Measurements from ENCODE around the gene SHISA5.

The SHISA5 gene

DNA sequence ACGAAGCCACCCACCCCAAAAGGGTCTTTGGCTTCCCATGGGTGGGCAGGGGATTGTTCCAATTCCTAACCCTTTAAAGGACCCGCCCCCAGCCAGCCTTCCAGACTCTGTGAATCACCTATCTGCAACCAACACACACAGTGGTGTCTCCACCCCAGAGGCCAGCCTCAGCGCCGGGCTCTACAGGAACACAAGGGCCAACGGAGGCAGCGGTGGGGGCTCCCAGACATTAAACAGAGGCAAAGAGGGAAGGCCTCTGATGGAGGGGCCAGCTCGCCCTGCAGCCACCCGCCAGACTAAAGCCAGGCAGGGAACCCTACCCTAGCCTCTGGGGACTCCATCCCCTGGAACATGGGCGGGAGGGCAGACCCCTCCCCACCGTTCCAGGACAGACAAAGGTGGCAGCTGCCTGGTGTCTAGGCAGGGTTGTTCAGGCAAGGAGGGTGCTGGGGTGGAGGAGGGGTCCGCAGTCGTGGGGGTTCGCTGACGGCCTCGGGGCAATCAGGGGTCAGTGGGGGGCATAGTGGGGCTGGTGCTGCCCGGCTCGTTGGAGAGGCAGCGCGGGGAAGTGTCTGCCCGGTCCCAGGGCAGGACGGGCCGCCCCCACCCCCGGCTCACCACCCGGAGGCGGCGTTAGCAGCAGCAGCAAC, 448 bp downstream of the SHISA5 start:
- TF ChIP-seq, protein P1, sequence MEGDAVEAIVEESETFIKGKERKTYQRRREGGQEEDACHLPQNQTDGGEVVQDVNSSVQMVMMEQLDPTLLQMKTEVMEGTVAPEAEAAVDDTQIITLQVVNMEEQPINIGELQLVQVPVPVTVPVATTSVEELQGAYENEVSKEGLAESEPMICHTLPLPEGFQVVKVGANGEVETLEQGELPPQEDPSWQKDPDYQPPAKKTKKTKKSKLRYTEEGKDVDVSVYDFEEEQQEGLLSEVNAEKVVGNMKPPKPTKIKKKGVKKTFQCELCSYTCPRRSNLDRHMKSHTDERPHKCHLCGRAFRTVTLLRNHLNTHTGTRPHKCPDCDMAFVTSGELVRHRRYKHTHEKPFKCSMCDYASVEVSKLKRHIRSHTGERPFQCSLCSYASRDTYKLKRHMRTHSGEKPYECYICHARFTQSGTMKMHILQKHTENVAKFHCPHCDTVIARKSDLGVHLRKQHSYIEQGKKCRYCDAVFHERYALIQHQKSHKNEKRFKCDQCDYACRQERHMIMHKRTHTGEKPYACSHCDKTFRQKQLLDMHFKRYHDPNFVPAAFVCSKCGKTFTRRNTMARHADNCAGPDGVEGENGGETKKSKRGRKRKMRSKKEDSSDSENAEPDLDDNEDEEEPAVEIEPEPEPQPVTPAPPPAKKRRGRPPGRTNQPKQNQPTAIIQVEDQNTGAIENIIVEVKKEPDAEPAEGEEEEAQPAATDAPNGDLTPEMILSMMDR (IDR thresholded peaks at IDR 0.05; ENCODE audit: low read depth, low read length), result no peak
- Histone ChIP-seq H3K4me3 (ENCODE audit: low read depth, low read length) (peak overlapping the region; percentile 54), H3K36me3 (no peaks in the 10 kb centered on the region), H3K27me3 (no peaks in the 10 kb centered on the region), H3K9me3 (no peaks in the 10 kb centered on the region), H3K4me1 (peaks cover 4% of the 10 kb centered on the region)
- DNase-seq, result peak; percentile 26

DNA sequence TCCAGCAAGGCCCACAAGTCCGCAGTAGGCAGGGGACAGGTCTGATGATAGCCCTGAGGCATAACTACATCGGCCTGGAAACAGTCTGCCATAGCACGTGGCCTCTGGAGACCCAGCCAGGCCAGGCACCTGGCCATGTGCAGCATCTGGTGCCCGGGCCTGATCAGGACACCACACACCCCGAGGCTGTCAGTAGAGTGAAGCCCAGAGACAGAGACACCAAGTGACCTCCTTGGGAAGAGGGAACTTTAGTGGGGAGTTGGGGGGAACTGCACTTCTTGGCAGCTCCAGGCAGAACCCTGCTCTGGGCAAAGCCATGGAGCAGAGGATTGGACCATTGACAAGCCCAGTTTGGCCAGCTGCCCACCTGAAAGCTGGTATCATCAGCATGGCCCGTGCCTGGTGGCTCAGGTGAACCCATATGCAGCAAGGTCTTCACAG, 1.2 kb downstream of the SHISA5 start:
- TF ChIP-seq, protein P1 (IDR thresholded peaks at IDR 0.05; ENCODE audit: low read depth, low read length), result no peak
- Histone ChIP-seq H3K4me1 (peaks cover 4% of the 10 kb centered on the region), H3K4me3 (ENCODE audit: low read depth, low read length) (no peak overlapping the region), H3K27me3 (no peaks in the 10 kb centered on the region), H3K9me3 (no peaks in the 10 kb centered on the region), H3K36me3 (no peaks in the 10 kb centered on the region)
- DNase-seq, result peak; percentile 68

DNA sequence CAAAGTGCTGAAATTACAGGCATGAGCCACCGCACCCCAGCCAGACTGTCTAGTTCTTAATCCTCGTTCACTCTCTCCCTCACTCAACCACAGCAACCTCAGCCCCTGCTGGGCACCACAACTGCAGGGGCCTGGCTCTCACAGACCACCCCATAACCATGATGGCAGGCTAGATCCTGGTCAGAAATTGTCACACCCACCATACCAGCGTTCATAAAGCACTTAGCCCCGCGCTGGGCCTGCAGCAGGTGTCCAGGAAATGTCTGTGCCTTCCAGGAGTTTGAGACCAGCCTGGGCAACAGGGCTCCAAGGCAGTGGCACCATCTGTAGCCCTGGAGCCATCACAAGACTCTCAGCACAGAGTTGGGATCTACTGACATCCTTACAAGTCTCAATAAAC, 1.9 kb downstream of the SHISA5 start:
- no peaks in the 10 kb centered on the region for H3K9me3 ChIP-seq
- no peaks in the 10 kb centered on the region for H3K36me3 ChIP-seq
- no peaks in the 10 kb centered on the region for H3K27me3 ChIP-seq
- no peak for DNase-seq
- no peak overlapping the region for H3K4me3 ChIP-seq (ENCODE audit: low read depth, low read length)
- TF ChIP-seq, protein P1 (IDR thresholded peaks at IDR 0.05; ENCODE audit: low read depth, low read length), result no peak
- H3K4me1 ChIP-seq, result peaks cover 4% of the 10 kb centered on the region

DNA sequence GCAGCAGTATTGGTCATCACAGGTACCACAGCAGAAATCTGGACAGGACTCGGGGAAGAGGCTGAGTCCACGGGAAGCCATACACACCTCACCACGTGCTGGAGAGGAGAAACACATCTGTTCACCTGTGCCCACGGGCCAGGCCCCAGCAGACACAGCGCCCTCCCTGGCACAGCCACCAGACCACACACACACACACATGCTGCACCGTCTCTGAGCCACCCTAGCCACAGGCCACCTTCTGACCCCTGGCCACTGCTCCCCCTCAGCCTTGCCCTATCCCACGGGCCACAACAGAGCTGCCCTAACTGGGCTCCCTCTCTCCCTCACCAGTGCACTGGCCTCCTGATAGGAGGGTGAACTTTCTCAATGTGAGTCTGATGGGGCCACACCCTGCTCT, 2.8 kb downstream of the SHISA5 start:
- Histone ChIP-seq H3K9me3 (no peaks in the 10 kb centered on the region), H3K36me3 (no peaks in the 10 kb centered on the region), H3K4me3 (ENCODE audit: low read depth, low read length) (no peak overlapping the region), H3K4me1 (peaks cover 4% of the 10 kb centered on the region), H3K27me3 (no peaks in the 10 kb centered on the region)
- TF ChIP-seq, protein P1 (IDR thresholded peaks at IDR 0.05; ENCODE audit: low read depth, low read length), result no peak
- no peak for DNase-seq

DNA sequence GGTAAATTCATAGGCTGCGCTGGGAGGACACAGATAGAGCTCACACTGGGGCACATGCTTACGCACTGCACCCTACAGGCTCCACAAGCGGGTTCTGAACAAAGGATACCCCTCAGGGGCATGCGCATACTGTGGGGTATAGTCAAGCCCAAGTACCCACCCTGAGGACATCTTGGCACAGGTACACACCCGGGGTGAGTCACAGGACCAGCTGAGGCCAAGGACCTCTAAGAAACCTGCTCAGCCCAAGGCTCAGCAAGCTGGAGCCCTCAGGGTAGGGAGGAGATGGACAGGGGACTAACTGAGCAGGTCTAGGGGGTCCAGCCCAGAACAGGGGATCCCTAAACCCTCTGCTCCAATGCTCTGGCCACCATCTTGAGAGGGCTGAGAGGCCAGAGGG, 3.3 kb downstream of the SHISA5 start:
- Histone ChIP-seq H3K9me3 (no peaks in the 10 kb centered on the region), H3K27me3 (no peaks in the 10 kb centered on the region), H3K36me3 (no peaks in the 10 kb centered on the region), H3K4me1 (peaks cover 4% of the 10 kb centered on the region), H3K4me3 (ENCODE audit: low read depth, low read length) (no peak overlapping the region)
- TF ChIP-seq, protein P1 (IDR thresholded peaks at IDR 0.05; ENCODE audit: low read depth, low read length), result no peak
- DNase-seq, result no peak

DNA sequence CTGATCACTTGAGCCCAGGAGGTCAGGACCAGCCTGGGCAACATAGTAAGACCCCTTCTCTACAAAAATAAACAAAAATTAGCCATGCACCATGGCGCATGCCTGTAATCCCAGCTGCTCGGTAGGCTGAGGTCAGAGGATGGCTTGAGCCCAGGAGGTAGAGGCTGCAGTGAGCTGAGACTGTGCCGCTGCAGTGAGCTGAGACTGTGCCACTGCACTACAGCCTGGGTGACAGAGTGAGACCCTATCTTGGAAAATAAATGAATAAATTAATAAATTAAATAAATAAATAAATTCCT, 10.8 kb downstream of the SHISA5 start:
- H3K36me3 ChIP-seq, result no peaks in the 10 kb centered on the region
- no peaks in the 10 kb centered on the region for H3K9me3 ChIP-seq
- H3K4me1 ChIP-seq, result no peaks in the 10 kb centered on the region
- no peaks in the 10 kb centered on the region for H3K27me3 ChIP-seq
- DNase-seq, result no peak
- H3K4me3 ChIP-seq (ENCODE audit: low read depth, low read length), result no peak overlapping the region
- TF ChIP-seq, protein P1 (IDR thresholded peaks at IDR 0.05; ENCODE audit: low read depth, low read length), result no peak
